Measurements from ENCODE around the gene PELI2. TPM values are rescaled to one million over a fixed set of nuclear protein-coding genes. Genes with fewer than 3 reads are reported as not detected.

The PELI2 gene
- total RNA-seq, 1 experiment from 2014 or later, result 19.5 TPM

- no peak for TF ChIP-seq CTCF (IDR thresholded peaks at IDR 0.05; ENCODE audit: unreplicated experiment)
- Mint-ChIP-seq H3K36me3 (ENCODE audit: insufficient read depth, unreplicated experiment) (no peaks in the 10 kb centered on the region), H3K9me3 (ENCODE audit: low read depth, unreplicated experiment) (no peaks in the 10 kb centered on the region), H3K27ac (ENCODE audit: unreplicated experiment) (no peak overlapping the region), H3K4me1 (ENCODE audit: low read depth, unreplicated experiment) (no peaks in the 10 kb centered on the region), H3K4me3 (ENCODE audit: low read depth, unreplicated experiment) (no peak overlapping the region), H3K27me3 (ENCODE audit: unreplicated experiment) (no peaks in the 10 kb centered on the region)
- no TSS peak for BruUV-seq (replicated peaks)
- no peak for DNase-seq
- intact Hi-C loops (cut with micrococcal nuclease; ENCODE audit: unreplicated experiment), result no loop called here
- CTCF ChIA-PET, result no interaction called here
Measured at GRCh38 chr14:56276108-56276507, 157.9 kb downstream of the PELI2 start.

GRCh38 chr14:56278383-56278782, 160.2 kb downstream of the PELI2 start:
- H3K4me3 Mint-ChIP-seq (ENCODE audit: low read depth, unreplicated experiment), result no peak overlapping the region
- intact Hi-C loops (cut with micrococcal nuclease; ENCODE audit: unreplicated experiment), result no loop called here
- no peaks in the 10 kb centered on the region for H3K36me3 Mint-ChIP-seq (ENCODE audit: insufficient read depth, unreplicated experiment)
- no peak overlapping the region for H3K27ac Mint-ChIP-seq (ENCODE audit: unreplicated experiment)
- no peaks in the 10 kb centered on the region for H3K9me3 Mint-ChIP-seq (ENCODE audit: low read depth, unreplicated experiment)
- no TSS peak for BruUV-seq (replicated peaks)
- H3K4me1 Mint-ChIP-seq (ENCODE audit: low read depth, unreplicated experiment), result no peaks in the 10 kb centered on the region
- DNase-seq, result no peak
- CTCF ChIA-PET, result no interaction called here
- H3K27me3 Mint-ChIP-seq (ENCODE audit: unreplicated experiment), result no peaks in the 10 kb centered on the region
- TF ChIP-seq CTCF (IDR thresholded peaks at IDR 0.05; ENCODE audit: unreplicated experiment), result no peak

DNA sequence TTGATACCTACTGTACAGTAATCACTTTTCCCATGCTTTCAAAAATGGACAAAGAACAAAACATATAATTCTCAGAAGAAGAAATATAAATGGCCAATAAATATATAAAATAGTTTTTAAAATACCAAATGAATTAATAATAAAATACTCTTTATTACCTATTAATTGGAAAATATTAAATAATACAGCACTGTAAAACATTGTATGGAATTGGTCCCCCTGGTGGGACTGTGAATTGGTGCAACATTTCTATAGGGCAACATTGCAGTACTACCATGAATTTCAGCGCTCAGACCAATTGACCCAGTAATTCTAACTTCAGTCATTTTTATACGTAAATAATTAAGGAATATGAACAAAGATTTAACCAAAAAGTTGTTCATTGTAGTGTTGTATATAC, 162.6 kb downstream of the PELI2 start:
- Mint-ChIP-seq H3K36me3 (ENCODE audit: insufficient read depth, unreplicated experiment) (no peaks in the 10 kb centered on the region), H3K9me3 (ENCODE audit: low read depth, unreplicated experiment) (no peaks in the 10 kb centered on the region), H3K27ac (ENCODE audit: unreplicated experiment) (no peak overlapping the region), H3K4me3 (ENCODE audit: low read depth, unreplicated experiment) (no peak overlapping the region), H3K27me3 (ENCODE audit: unreplicated experiment) (no peaks in the 10 kb centered on the region), H3K4me1 (ENCODE audit: low read depth, unreplicated experiment) (no peaks in the 10 kb centered on the region)
- DNase-seq, result no peak
- CTCF ChIA-PET, result no interaction called here
- no peak for TF ChIP-seq CTCF (IDR thresholded peaks at IDR 0.05; ENCODE audit: unreplicated experiment)
- no TSS peak for BruUV-seq (replicated peaks)
- intact Hi-C loops (cut with micrococcal nuclease; ENCODE audit: unreplicated experiment), result no loop called here

DNA sequence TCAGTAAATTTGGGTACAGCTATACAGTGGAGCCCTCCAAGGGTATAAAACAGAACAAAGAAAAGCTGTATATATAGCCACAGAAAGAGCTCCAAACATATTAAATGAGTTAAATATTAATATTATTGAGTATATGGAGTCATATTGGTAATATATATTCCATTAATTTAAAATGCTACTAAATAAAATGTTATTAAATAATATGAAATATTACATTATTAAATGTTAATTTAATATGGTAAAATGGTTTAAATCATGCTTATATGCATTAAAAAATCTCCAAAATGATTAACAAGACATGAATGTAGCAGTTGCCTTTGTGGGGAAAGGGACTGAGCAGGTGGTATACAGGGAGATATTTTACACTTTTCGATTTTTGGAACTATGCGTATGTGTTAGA, 164.0 kb downstream of the PELI2 start:
- CTCF ChIA-PET, result no interaction called here
- no TSS peak for BruUV-seq (replicated peaks)
- Mint-ChIP-seq H3K4me1 (ENCODE audit: low read depth, unreplicated experiment) (no peaks in the 10 kb centered on the region), H3K36me3 (ENCODE audit: insufficient read depth, unreplicated experiment) (no peaks in the 10 kb centered on the region), H3K4me3 (ENCODE audit: low read depth, unreplicated experiment) (no peak overlapping the region), H3K9me3 (ENCODE audit: low read depth, unreplicated experiment) (no peaks in the 10 kb centered on the region), H3K27ac (ENCODE audit: unreplicated experiment) (no peak overlapping the region), H3K27me3 (ENCODE audit: unreplicated experiment) (no peaks in the 10 kb centered on the region)
- DNase-seq, result no peak
- intact Hi-C loops (cut with micrococcal nuclease; ENCODE audit: unreplicated experiment), result no loop called here
- TF ChIP-seq CTCF (IDR thresholded peaks at IDR 0.05; ENCODE audit: unreplicated experiment), result no peak

DNA sequence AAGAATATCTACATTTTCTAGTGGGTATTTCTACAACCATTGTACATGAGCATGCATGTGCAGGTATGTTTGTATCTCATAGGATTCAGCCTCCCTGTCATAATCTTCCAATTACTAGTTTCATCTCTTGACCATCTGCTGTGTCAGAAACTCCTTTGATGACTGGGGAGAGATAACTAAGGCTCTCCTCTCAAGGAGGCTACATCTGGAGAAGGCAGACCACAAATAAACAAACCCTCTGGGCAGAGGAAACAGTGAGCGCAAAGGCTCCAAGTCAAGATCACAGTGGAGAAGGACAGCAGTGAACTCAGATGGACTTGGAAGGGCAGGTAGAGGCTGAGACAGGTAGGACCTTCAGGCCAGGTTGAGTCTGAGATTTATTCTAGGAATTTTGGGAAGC, 166.4 kb downstream of the PELI2 start:
- Mint-ChIP-seq H3K4me1 (ENCODE audit: low read depth, unreplicated experiment) (no peaks in the 10 kb centered on the region), H3K36me3 (ENCODE audit: insufficient read depth, unreplicated experiment) (no peaks in the 10 kb centered on the region), H3K9me3 (ENCODE audit: low read depth, unreplicated experiment) (no peaks in the 10 kb centered on the region), H3K27me3 (ENCODE audit: unreplicated experiment) (no peaks in the 10 kb centered on the region), H3K4me3 (ENCODE audit: low read depth, unreplicated experiment) (no peak overlapping the region), H3K27ac (ENCODE audit: unreplicated experiment) (no peak overlapping the region)
- TF ChIP-seq CTCF (IDR thresholded peaks at IDR 0.05; ENCODE audit: unreplicated experiment), result no peak
- no TSS peak for BruUV-seq (replicated peaks)
- intact Hi-C loops (cut with micrococcal nuclease; ENCODE audit: unreplicated experiment), result no loop called here
- no peak for DNase-seq
- CTCF ChIA-PET, result no interaction called here
